Activated CD4-positive, alpha-beta T cell treated with anti-CD3 and anti-CD28 coated beads, Interleukin-2, amount 10 ng/mL, durations not matched to agents 24 days and 14 days (primary cell): ENCODE data around the gene ZEB1. TPM values are rescaled to one million over a fixed set of nuclear protein-coding genes. Genes with fewer than 3 reads are reported as not detected.
A peak's percentile ranks its signal among the peaks of the same experiment; 100 is the strongest.

Experiments used
- DNase-seq: peaks from one replicate; pipeline ENCODE4 v3.0.0; 2022
- H3K27ac Mint-ChIP-seq: one replicate; pipeline ENCODE4 v1.8.0; 2022; ENCODE audit warnings: mild to moderate bottlenecking, mixed read lengths
- H3K27me3 Mint-ChIP-seq: one replicate; pipeline ENCODE4 v1.8.0; 2022; ENCODE audit warnings: mixed read lengths
- H3K36me3 Mint-ChIP-seq: one replicate; pipeline ENCODE4 v1.8.0; 2022; ENCODE audit warnings: low read depth, mild to moderate bottlenecking, mixed read lengths
- H3K4me1 Mint-ChIP-seq: one replicate; pipeline ENCODE4 v1.8.0; 2021; ENCODE audit warnings: mixed read lengths
- H3K4me3 Mint-ChIP-seq: one replicate; pipeline ENCODE4 v1.8.0; 2022; ENCODE audit warnings: mild to moderate bottlenecking, moderate library complexity, mixed read lengths
- H3K9me3 Mint-ChIP-seq: one replicate; pipeline ENCODE4 v1.8.0; 2021; ENCODE audit warnings: mixed read lengths
- intact Hi-C: fragments of 100-400 bp; cut with micrococcal nuclease; formaldehyde crosslinking; loops from one replicate; pipeline ENCODE4 v1.15.1; 2023
- total RNA-seq: library from RNA; stranded (reverse); gene quantifications from 2 replicates; pipeline ENCODE4 v1.2.3, GENCODE V29; 2022

ZEB1 gene
- total RNA-seq, 1 donor from 2014 or later = 71.9 TPM

DNA sequence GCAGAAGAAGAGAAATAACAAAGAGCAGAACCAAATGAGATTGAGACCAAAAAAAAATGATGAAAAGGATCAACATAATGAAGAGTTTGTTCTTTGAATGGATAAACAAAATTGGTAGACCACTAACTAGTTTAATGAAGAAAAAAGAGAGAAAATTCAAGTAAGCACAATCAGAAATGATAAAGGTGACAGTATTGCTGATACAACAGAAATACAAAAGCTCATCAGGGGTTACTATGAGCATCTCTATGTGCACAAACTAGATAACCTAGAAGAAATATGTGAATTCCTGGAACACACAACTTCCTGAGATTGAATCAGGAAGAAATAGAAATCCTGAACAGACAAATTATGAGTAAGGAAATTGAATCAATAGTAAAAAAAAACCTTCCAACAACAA lies 157.1 kb downstream of the ZEB1 start:
- Mint-ChIP-seq H3K4me1 (no peaks in the 10 kb centered on the region), H3K4me3 (no peak overlapping the region), H3K9me3 (peaks cover 25% of the 10 kb centered on the region), H3K27me3 (no peaks in the 10 kb centered on the region), H3K36me3 (peaks cover 30% of the 10 kb centered on the region), H3K27ac (no peak overlapping the region)
- intact Hi-C loops = no loop called here
- no peak for DNase-seq

DNA sequence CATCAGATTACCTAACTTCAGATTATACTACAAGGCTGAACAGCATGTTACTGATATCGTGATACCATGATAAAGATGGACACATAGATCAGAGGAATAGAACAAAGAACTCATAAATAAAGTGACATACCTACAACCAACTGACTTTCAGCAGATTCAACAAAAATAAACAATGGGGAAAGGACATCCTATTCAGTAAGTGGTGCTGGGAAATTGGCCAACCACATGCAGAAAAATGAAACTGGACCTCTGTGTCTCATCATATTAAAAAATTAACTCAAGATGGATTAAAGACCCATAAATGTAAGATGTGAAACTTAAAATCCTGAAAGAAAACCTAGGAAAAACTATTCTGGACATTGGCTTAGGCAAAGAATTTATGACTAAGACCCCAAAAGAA lies 158.6 kb downstream of the ZEB1 start:
- H3K4me1 Mint-ChIP-seq = no peaks in the 10 kb centered on the region
- H3K36me3 Mint-ChIP-seq = peaks cover 30% of the 10 kb centered on the region
- intact Hi-C loops = no loop called here
- H3K4me3 Mint-ChIP-seq = no peak overlapping the region
- no peak overlapping the region for H3K27ac Mint-ChIP-seq
- no peaks in the 10 kb centered on the region for H3K27me3 Mint-ChIP-seq
- no peak for DNase-seq
- H3K9me3 Mint-ChIP-seq = peaks cover 25% of the 10 kb centered on the region

GRCh38 chr10:31479752-31480151 lies 160.7 kb downstream of the ZEB1 start:
- peaks cover 25% of the 10 kb centered on the region for H3K9me3 Mint-ChIP-seq
- no peak for DNase-seq
- no peaks in the 10 kb centered on the region for H3K27me3 Mint-ChIP-seq
- H3K4me1 Mint-ChIP-seq = no peaks in the 10 kb centered on the region
- H3K36me3 Mint-ChIP-seq = peaks cover 30% of the 10 kb centered on the region
- no peak overlapping the region for H3K27ac Mint-ChIP-seq
- intact Hi-C loops = no loop called here
- no peak overlapping the region for H3K4me3 Mint-ChIP-seq

- H3K4me1 Mint-ChIP-seq = peaks cover 3% of the 10 kb centered on the region
- intact Hi-C loops = no loop called here
- H3K4me3 Mint-ChIP-seq = no peak overlapping the region
- H3K36me3 Mint-ChIP-seq = peaks cover 16% of the 10 kb centered on the region
- H3K27me3 Mint-ChIP-seq = no peaks in the 10 kb centered on the region
- DNase-seq = no peak
- H3K9me3 Mint-ChIP-seq = peaks cover 5% of the 10 kb centered on the region
- no peak overlapping the region for H3K27ac Mint-ChIP-seq
These were observed 164.5 kb downstream of the ZEB1 start for GRCh38 chr10:31483546-31483945.

DNA sequence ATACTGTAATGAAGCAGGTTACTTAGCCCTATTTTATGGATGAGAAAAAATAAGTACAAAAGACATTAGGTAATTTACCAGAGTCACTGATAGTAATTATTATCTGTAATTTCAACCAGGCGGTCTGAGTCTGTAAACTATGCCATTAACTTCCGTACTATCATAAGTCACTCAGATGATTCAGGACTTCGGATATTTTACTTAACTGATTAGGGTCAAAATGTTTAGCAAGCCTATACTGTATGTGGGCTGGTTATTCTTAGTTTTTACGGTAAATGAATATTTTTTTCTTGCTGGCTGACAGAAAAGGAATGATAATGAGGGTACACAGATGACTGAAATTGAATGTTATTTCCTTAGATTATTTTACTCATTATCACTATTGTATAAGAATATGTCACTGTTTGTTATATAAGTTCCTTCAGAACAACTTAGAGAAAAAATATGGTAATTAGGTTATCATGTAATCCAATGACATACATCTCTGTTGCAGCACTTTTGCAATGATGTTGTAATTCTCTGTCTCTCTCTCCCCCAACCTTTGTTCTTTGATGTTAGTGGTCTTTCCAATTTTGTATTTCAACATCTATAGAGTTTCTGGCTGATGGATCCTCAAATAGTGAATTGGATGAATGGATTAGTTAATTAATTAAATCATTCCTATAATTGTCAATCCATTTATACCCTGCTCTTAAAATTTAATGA lies 165.6 kb downstream of the ZEB1 start:
- peaks cover 5% of the 10 kb centered on the region for H3K9me3 Mint-ChIP-seq
- intact Hi-C loops = no loop called here
- peaks cover 18% of the 10 kb centered on the region for H3K36me3 Mint-ChIP-seq
- H3K4me3 Mint-ChIP-seq = no peak overlapping the region
- H3K27ac Mint-ChIP-seq = no peak overlapping the region
- peaks cover 3% of the 10 kb centered on the region for H3K4me1 Mint-ChIP-seq
- no peaks in the 10 kb centered on the region for H3K27me3 Mint-ChIP-seq
- DNase-seq = no peak

DNA sequence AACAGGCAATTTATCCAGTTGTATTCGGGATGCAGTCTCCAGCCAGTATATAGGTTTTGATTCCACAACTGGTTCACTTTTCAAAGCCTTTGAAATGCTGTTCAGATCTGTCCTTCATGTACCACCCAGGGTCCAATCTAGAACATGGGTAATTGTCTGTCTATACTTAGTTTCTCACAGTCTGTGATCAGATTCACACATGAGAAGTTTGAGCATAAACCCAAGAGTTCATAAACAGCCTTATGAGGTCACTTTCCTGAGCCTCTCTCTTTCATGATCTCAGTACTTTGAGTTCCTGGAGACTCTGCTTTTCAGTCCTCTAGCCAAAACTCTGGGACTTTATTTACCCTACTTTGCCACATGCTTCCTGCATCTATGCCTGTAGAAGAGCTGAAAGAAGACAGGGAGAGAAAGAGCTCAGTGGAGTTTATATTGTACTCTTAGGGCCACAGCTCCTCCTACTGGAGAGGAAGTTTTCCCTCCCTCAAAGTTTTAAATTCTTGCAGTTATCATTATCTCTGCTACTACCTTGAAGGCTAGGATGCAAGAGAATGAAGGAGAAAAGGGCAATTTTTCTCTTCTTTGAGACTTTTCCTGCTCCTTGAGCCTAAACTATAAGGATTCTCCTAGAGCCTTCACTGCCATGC lies 172.0 kb downstream of the ZEB1 start:
- Mint-ChIP-seq H3K4me1 (peaks cover 5% of the 10 kb centered on the region), H3K9me3 (peaks cover under 1% of the 10 kb centered on the region), H3K27ac (peak overlapping the region; percentile 65), H3K27me3 (no peaks in the 10 kb centered on the region), H3K4me3 (no peak overlapping the region), H3K36me3 (peaks cover 14% of the 10 kb centered on the region)
- intact Hi-C loops = loop anchor here (1.0 to 5.0 kb wide), 4 partner anchors 172 to 764 kb away; partner anchors contain the start of gene ZEB1
- peak; percentile 78 for DNase-seq

DNA sequence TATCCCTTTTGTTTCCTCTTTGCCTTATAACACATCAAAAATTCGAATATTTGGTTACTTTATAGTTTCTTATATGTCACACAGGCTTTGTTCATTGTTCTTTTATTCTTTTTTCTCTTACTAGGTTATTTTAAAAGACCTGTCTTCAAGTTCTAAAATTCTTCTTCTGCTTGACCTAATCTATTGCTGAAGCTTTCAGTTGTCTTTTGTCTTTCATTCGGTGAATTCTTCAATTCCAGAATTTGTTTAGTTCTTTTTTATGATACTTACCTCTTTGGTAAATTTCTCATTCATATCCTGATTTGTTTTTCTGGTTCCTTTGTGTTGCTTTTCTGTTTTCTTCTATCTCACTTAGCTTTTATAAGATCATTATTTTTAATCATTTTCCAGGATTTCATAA lies 188.4 kb downstream of the ZEB1 start:
- peaks cover 40% of the 10 kb centered on the region for H3K9me3 Mint-ChIP-seq
- peaks cover 4% of the 10 kb centered on the region for H3K4me1 Mint-ChIP-seq
- no peak for DNase-seq
- H3K4me3 Mint-ChIP-seq = no peak overlapping the region
- H3K27ac Mint-ChIP-seq = no peak overlapping the region
- peaks cover 77% of the 10 kb centered on the region for H3K36me3 Mint-ChIP-seq
- no peaks in the 10 kb centered on the region for H3K27me3 Mint-ChIP-seq
- intact Hi-C loops = no loop called here

GRCh38 chr10:31508234-31508633 lies 189.2 kb downstream of the ZEB1 start:
- peaks cover 74% of the 10 kb centered on the region for H3K36me3 Mint-ChIP-seq
- peaks cover 4% of the 10 kb centered on the region for H3K4me1 Mint-ChIP-seq
- no peak for DNase-seq
- H3K27ac Mint-ChIP-seq = no peak overlapping the region
- no peak overlapping the region for H3K4me3 Mint-ChIP-seq
- peaks cover 40% of the 10 kb centered on the region for H3K9me3 Mint-ChIP-seq
- no peaks in the 10 kb centered on the region for H3K27me3 Mint-ChIP-seq
- intact Hi-C loops = no loop called here

DNA sequence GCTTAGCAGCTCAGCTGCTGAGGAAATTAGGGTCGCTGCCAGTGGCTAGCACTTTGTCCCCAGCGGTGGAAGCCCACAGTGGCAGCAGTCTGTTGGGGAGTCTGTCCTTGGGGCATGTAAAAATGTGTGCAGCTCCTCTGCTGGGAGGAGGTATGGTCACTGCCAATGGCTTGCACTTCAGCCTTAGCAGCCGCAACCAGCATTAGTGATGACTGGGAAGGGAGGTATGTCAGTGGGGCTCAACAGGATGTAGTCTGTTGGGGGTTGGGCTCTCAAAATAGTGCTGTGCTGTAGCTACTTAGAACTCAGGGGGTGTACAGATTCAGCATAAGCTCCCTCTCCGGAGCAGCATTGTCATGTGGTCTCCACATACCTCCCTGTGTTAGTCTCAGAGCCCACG lies 189.9 kb downstream of the ZEB1 start:
- intact Hi-C loops = no loop called here
- Mint-ChIP-seq H3K4me3 (no peak overlapping the region), H3K9me3 (peaks cover 39% of the 10 kb centered on the region), H3K27ac (no peak overlapping the region), H3K36me3 (peaks cover 68% of the 10 kb centered on the region), H3K27me3 (no peaks in the 10 kb centered on the region), H3K4me1 (peaks cover 4% of the 10 kb centered on the region)
- no peak for DNase-seq

DNA sequence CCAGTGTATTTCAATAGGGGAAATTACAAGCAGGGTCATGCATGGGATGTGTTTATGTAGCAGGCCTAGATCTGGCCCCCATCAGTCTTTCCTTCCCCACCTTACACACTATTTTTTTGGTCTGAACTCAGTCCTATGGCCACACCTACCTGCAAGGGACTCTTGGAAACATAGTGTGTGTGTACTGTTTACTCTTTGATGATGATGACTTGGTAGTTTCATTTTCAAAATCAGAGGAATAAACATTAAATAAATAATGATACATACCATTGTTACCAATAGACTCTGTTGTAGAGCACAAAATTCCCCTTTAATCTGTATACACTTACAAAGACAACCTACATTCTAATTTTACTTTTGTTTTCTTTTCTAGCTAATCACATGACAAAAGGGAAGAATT lies 191.0 kb downstream of the ZEB1 start:
- Mint-ChIP-seq H3K9me3 (peaks cover 29% of the 10 kb centered on the region), H3K4me1 (peaks cover 4% of the 10 kb centered on the region), H3K4me3 (no peak overlapping the region), H3K27ac (no peak overlapping the region), H3K27me3 (no peaks in the 10 kb centered on the region), H3K36me3 (peaks cover 64% of the 10 kb centered on the region)
- no peak for DNase-seq
- intact Hi-C loops = loop anchor here (10.0 kb wide), 1 partner anchor 295 kb away; no protein-coding TSS in a partner anchor

DNA sequence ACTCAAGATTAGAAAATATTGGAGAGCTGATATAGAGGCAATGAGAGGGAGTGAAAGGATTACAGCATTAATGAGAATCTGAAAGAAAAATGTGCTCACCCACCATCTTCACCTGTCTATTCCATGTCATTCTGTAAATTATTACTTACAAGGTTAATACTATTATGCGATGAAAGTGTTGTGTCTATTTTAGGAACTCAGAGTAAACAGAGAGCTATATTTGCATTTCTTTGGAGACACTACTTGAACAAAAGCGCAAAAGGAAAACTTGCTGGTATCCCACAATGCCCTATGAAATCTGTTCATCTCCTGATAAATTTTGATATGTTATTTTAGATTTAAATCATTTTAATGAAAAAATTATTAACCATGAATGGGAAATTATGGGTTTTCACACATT lies 196.1 kb downstream of the ZEB1 start:
- Mint-ChIP-seq H3K27me3 (no peaks in the 10 kb centered on the region), H3K27ac (no peak overlapping the region), H3K4me3 (no peak overlapping the region), H3K36me3 (peaks cover 40% of the 10 kb centered on the region), H3K4me1 (peaks cover 4% of the 10 kb centered on the region), H3K9me3 (peaks cover 2% of the 10 kb centered on the region)
- intact Hi-C loops = loop anchor here (10.0 kb wide), 1 partner anchor 290 kb away; no protein-coding TSS in a partner anchor
- DNase-seq = no peak

GRCh38 chr10:31515819-31516402 lies 196.9 kb downstream of the ZEB1 start:
- DNase-seq = no peak
- peaks cover 7% of the 10 kb centered on the region for H3K9me3 Mint-ChIP-seq
- H3K36me3 Mint-ChIP-seq = peaks cover 40% of the 10 kb centered on the region
- intact Hi-C loops = loop anchor here (10.0 kb wide), 1 partner anchor 289 kb away; no protein-coding TSS in a partner anchor
- H3K27me3 Mint-ChIP-seq = no peaks in the 10 kb centered on the region
- peaks cover 3% of the 10 kb centered on the region for H3K4me1 Mint-ChIP-seq
- no peak overlapping the region for H3K27ac Mint-ChIP-seq
- no peak overlapping the region for H3K4me3 Mint-ChIP-seq

DNA sequence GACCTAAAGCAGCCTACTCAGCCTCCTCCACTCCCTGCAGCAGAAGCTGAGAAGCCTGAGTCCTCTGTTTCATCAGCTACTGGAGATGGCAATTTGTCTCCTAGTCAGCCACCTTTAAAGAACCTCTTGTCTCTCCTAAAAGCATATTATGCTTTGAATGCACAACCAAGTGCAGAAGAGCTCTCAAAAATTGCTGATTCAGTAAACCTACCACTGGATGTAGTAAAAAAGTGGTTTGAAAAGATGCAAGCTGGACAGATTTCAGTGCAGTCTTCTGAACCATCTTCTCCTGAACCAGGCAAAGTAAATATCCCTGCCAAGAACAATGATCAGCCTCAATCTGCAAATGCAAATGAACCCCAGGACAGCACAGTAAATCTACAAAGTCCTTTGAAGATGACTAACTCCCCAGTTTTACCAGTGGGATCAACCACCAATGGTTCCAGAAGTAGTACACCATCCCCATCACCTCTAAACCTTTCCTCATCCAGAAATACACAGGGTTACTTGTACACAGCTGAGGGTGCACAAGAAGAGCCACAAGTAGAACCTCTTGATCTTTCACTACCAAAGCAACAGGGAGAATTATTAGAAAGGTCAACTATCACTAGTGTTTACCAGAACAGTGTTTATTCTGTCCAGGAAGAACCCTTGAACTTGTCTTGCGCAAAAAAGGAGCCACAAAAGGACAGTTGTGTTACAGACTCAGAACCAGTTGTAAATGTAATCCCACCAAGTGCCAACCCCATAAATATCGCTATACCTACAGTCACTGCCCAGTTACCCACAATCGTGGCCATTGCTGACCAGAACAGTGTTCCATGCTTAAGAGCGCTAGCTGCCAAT lies 202.2 kb downstream of the ZEB1 start:
- H3K4me1 Mint-ChIP-seq = peaks cover 2% of the 10 kb centered on the region
- intact Hi-C loops = no loop called here
- no peak for DNase-seq
- H3K36me3 Mint-ChIP-seq = peaks cover 55% of the 10 kb centered on the region
- H3K27me3 Mint-ChIP-seq = no peaks in the 10 kb centered on the region
- H3K9me3 Mint-ChIP-seq = peaks cover 7% of the 10 kb centered on the region
- H3K27ac Mint-ChIP-seq = no peak overlapping the region
- H3K4me3 Mint-ChIP-seq = no peak overlapping the region
